ENCODE results near the gene DAAM1.

Gene DAAM1

GRCh38 chr14:59187802-59188460 lies 536 bp upstream of the DAAM1 start:
- peak; percentile 2 to 15 for DNase-seq (ENCODE audit: low read depth in 2 of 2)

GRCh38 chr14:59189091-59189785 lies 771 bp downstream of the DAAM1 start:
- peak; percentile 1 to 30 for DNase-seq (ENCODE audit: low read depth in 2 of 2)

- peak; percentile 47 to 59 for DNase-seq (ENCODE audit: low read depth in 2 of 2)
Observed at GRCh38 chr14:59189786-59190368, 1.4 kb downstream of the DAAM1 start.

DNA sequence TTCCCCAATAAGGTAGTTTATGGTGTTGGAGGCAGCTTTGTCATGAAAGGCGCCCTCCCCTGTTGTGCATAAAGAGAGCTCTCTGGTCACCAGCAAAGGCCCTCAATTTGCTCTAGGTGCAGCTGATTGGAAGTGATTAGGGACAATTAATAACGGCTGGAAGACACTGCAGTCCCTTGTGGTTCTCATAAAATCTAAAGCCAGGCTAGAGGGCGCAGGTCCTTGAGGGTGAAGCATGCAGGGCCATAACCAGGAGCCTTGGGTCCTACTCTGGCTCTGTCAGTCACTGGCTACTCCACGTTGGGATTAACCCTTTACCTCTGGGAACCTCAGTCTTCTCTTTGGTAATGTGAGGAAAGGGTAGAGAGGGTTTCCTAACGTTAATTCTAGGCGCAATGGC lies 1.9 kb downstream of the DAAM1 start:
- DNase-seq (ENCODE audit: low read depth in 2 of 2): no peak

GRCh38 chr14:59195912-59196311 lies 7.4 kb downstream of the DAAM1 start:
- no peak for DNase-seq (ENCODE audit: low read depth in 2 of 2)

DNA sequence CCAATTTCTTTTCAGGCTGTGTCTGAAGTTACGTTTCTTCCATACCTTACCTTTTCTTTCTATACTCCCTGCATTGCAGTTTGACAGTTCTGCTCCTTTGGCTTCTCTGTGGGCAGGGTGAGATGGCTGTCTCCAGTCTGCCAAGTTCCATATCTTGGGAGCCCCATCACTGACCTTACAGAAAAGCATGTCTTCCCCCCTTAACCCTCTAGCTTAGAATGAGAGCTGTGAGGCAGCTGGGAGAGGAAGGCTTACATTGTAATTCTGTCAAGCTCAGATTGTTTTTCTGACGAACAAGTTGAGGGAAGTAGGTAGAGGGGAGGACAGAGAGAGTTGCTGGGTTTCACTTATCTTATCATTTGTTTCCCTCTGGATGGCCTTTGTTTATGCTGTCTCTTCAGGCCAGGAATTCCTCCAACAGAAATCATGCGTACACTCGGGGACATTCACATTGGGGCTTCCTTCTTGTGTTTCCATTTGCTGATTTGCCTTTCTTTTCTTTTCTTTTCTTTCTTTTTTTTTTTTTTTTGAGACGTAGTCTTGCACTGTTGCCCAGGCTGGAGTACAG lies 9.3 kb downstream of the DAAM1 start:
- DNase-seq (ENCODE audit: low read depth in 2 of 2): no peak

- DNase-seq (ENCODE audit: low read depth in 2 of 2): no peak
Observed at GRCh38 chr14:59199205-59199604, 10.7 kb downstream of the DAAM1 start.

GRCh38 chr14:59199614-59200013 lies 11.1 kb downstream of the DAAM1 start:
- no peak for DNase-seq (ENCODE audit: low read depth in 2 of 2)

- no peak for DNase-seq (ENCODE audit: low read depth in 2 of 2)
Observed at GRCh38 chr14:59200195-59200594, 11.7 kb downstream of the DAAM1 start.

DNA sequence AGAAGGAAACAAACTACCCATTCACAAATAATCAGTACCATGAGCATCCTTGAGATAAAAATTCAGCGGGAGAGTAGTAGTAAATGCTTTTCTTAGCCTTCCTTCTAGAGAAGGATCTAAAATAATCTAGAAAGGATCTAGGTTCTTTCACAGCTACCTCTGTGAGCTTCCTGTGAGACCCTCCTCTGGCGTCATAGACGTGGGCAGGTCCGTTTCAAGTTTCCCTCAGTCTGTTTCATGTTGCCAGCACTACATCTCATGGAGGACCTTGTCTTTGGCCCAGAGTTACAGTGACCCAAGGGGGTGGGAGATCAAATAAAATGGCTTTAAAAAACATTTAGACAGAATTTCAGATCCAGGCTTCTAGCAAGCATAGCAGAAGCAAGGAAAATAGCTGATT lies 13.6 kb downstream of the DAAM1 start:
- peak; percentile 16 to 17 for DNase-seq (ENCODE audit: low read depth in 2 of 2)

- no peak for DNase-seq (ENCODE audit: low read depth in 2 of 2)
Observed at GRCh38 chr14:59204305-59204704, 15.8 kb downstream of the DAAM1 start.

- DNase-seq (ENCODE audit: low read depth in 2 of 2): no peak
Observed at GRCh38 chr14:59206892-59207291, 18.4 kb downstream of the DAAM1 start.

DNA sequence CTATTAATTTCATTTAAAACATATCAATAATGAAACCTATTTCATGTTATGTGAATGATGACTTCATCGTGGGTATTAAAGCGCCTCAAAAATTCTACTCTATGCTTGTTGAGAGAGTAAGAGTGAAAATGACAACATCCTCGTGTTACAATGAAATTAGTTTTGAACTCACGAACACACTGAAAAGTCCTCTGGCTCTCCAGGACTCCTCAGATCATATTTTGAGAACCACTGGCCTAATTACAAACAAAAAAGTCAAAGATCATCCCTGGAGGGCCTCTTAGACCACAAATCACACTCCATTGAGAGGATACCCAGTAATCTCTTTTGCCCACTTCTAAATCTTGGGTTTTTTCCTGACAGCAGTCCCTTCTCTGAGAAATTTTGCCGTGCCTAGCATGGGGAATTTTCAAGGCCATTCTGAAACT lies 19.1 kb downstream of the DAAM1 start:
- DNase-seq (ENCODE audit: low read depth in 2 of 2): no peak

DNA sequence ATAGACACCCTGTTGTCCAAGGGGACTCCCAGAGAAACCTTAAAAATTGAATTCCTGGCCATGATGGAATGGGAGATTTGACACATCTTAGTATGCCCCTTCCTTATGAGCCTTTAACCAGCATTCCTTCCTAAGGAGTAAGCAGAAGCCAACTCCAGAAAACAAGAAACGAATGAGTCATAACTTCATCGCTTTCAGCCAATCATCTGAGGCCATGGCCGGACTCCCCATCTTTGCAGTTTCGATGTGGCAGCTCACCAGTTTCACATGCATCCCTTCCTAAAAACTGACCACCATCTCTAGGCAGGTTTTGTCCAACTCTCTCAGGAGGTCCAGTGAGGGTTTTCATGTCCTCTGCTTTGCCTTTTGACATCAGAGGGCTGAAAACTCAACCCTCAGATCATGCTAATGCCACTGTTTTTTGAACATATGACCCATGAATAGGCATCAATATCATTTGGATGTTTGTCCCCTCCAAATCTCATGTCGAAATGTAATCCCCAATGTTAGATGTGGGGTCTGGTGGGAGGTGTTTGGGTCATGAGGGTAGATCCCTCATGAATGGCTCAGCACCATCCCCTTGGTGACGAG lies 19.9 kb downstream of the DAAM1 start:
- no peak for DNase-seq (ENCODE audit: low read depth in 2 of 2)

DNA sequence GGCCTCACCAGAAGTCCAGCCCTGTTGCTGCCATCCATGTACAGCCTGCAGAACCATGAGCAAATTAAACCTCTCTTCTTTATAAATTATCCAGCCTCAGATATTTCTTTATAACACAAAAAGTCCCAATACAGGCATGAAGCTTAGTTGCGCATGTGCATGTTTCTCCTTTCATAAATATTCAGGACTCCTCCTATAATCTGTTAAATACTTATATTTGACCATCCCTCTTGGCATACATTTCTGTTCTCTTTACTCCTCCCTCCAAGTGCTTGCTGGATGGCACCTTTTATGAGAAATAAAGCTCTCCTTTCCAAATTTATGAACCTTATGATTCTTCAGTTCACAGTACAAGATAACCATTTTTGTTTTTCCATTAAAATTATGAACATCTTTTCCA lies 20.5 kb downstream of the DAAM1 start:
- no peak for DNase-seq (ENCODE audit: low read depth in 2 of 2)

- DNase-seq (ENCODE audit: low read depth in 2 of 2): no peak
Observed at GRCh38 chr14:59210621-59211020, 22.2 kb downstream of the DAAM1 start.

- DNase-seq (ENCODE audit: low read depth in 2 of 2): no peak
Observed at GRCh38 chr14:59213368-59214315, 25.2 kb downstream of the DAAM1 start.

GRCh38 chr14:59214702-59215302 lies 26.3 kb downstream of the DAAM1 start:
- DNase-seq (ENCODE audit: low read depth in 2 of 2): no peak

DNA sequence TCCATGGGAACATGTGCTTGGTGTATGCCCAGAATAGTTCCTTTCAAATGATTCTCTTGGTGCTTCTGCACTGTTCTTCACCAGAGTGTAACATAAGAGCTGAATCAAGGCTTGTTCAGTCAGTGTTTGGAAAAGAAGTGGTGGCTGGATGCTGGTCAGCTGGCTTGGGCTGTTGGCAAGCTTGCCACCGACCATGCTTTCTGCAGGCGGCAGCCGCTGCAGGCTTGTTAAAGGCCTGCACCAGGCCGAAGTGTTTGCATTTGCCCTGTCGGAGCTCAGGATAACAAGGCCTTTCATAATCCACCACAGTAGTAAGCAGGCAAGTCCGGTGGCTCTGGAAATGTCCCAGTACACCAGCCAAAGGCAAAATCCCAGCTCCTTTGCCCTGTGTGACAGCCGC lies 26.9 kb downstream of the DAAM1 start:
- no peak for DNase-seq (ENCODE audit: low read depth in 2 of 2)

DNA sequence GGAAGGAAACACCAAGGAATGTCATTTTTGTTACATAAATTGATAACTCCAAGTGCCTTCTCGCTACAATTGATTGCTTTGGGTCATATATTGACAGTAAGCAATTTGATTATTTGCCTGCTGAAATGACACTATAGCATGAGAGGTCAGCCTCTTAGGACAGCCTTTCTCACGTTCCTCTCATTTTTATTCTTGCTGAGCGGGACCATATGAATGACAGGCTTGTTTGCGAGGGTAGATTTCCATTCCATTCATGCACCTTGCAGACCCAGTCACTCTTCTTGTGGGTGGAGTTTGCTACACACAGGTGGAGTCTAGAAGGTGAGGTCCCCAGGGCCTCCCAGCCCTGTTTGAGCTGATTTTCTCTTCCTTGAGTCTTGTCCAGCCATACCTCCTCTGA lies 27.3 kb downstream of the DAAM1 start:
- DNase-seq (ENCODE audit: low read depth in 2 of 2): no peak

DNA sequence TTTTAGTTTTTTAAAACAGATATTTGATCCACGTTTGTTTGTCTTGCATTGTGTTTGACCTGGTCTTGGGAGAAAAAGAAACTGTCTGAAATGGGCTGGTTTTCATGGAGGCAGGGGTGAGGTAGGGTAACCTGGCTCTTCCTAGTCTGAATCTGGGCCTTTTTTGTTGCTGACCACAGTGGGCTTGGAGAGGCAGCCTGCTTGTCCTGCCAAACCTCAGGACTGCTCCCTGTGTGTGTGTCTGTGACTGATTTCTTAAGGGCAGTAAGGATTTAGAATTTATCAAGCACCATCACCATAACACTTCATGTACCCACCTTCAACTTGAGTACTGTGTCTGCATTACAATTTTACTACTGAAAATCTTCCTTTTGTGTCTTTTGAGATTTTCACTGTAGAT lies 28.5 kb downstream of the DAAM1 start:
- no peak for DNase-seq (ENCODE audit: low read depth in 2 of 2)
